GM10266 (cell line): ENCODE data around the gene R3HCC1L.

Source experiments
- DNase-seq: peaks from one replicate; pipeline ENCODE4 v3.0.0; 2012; ENCODE audit errors: extremely low spot score
- CTCF ChIP-seq: IDR thresholded peaks from 2 replicates; pipeline ENCODE4 v1.5.1; 2012; ENCODE audit warnings: mild to moderate bottlenecking, low read depth; ENCODE audit not compliant: control insufficient read depth, insufficient read depth; ENCODE audit errors: missing control alignments

Gene R3HCC1L

GRCh38 chr10:98205351-98205750 is 70.9 kb downstream of the R3HCC1L start:
- DNase-seq = no peak
- no peak for TF ChIP-seq CTCF

DNA sequence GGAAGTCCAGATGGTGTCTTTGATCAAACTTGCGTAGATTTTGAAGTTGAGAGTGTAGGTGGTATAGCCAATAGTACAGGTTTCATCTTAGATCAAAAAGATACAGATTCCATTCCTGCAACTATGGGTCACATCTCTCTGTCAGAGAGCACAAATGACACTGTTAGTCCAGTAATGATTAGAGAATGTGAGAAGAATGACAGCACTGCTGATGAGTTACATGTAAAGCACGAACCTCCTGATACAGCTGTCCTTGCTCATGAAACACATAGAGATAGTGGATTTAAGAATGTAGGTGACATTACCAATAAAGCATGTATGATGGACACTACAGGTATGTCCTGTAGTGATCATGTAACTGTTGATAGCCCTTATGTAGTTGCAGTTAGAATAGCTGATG is 74.5 kb downstream of the R3HCC1L start:
- no peak for TF ChIP-seq CTCF
- no peak for DNase-seq

DNA sequence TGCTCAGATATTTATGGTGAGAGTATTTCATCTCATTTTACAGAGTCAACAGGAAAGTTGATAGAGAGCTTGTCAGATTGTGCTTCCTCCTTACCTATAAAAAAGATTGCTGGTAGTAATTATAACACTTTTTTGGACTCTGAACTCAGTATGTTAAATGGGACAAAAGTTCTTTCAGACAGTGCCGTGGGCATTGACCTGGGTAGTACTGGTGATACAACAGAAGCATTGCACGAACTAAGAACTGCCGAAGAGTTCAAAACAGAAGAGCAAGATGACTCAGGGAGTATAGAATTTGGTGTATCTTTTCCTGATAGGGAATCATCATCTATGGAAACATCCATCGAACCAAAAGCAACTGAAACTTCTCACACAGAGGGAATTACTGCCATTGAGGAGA is 75.0 kb downstream of the R3HCC1L start:
- DNase-seq = no peak
- TF ChIP-seq CTCF = no peak

DNA sequence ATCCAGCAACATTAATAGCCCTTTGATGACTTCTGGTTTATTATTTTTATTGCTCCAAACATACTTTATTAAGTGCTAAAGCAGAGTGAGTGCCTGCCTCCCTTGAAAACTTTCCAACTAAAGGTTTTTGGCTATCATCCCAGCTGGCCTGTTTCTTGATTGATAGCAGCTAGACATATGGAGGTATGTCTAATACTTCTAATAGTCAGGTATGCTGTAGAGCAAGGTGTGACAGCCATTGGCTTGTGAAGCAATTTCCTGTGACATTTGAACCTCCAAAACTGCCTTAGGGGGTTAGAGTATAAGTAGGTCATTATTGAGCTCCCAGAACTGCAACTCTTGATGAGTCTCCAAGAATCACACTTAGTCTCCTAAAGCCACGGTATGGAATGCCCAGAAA is 77.7 kb downstream of the R3HCC1L start:
- no peak for DNase-seq
- TF ChIP-seq CTCF = no peak

- no peak for TF ChIP-seq CTCF
- no peak for DNase-seq
Observed at GRCh38 chr10:98213740-98214139, 79.3 kb downstream of the R3HCC1L start.

DNA sequence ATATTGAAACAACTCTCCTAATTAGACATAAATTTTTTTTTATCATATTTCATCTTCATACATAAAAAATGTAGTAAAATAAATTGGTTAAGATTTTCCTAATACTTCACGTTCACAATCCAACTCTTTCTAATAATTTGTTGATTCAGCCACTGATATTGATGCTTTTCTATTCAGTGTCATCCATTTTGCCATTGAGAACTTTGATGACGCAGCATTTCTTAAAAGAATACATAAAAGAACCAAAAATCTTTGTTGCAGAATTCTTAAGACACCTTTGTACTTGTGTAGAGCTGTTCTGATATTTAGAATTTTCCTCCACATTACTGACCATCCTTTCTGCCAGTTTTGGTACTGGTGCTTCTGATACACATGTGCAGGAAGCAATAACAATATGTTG is 80.9 kb downstream of the R3HCC1L start:
- DNase-seq = no peak
- no peak for TF ChIP-seq CTCF

GRCh38 chr10:98217801-98218200 is 83.3 kb downstream of the R3HCC1L start:
- TF ChIP-seq CTCF = no peak
- no peak for DNase-seq
